HuH-7.5 (cell line): ENCODE measurements around the gene EXOC8.

Experiments used
- DNase-seq: peaks from one replicate; pipeline ENCODE4 v3.0.0; 2011; ENCODE audit warnings: low spot score

EXOC8 gene, protein sequence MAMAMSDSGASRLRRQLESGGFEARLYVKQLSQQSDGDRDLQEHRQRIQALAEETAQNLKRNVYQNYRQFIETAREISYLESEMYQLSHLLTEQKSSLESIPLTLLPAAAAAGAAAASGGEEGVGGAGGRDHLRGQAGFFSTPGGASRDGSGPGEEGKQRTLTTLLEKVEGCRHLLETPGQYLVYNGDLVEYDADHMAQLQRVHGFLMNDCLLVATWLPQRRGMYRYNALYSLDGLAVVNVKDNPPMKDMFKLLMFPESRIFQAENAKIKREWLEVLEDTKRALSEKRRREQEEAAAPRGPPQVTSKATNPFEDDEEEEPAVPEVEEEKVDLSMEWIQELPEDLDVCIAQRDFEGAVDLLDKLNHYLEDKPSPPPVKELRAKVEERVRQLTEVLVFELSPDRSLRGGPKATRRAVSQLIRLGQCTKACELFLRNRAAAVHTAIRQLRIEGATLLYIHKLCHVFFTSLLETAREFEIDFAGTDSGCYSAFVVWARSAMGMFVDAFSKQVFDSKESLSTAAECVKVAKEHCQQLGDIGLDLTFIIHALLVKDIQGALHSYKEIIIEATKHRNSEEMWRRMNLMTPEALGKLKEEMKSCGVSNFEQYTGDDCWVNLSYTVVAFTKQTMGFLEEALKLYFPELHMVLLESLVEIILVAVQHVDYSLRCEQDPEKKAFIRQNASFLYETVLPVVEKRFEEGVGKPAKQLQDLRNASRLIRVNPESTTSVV

DNA sequence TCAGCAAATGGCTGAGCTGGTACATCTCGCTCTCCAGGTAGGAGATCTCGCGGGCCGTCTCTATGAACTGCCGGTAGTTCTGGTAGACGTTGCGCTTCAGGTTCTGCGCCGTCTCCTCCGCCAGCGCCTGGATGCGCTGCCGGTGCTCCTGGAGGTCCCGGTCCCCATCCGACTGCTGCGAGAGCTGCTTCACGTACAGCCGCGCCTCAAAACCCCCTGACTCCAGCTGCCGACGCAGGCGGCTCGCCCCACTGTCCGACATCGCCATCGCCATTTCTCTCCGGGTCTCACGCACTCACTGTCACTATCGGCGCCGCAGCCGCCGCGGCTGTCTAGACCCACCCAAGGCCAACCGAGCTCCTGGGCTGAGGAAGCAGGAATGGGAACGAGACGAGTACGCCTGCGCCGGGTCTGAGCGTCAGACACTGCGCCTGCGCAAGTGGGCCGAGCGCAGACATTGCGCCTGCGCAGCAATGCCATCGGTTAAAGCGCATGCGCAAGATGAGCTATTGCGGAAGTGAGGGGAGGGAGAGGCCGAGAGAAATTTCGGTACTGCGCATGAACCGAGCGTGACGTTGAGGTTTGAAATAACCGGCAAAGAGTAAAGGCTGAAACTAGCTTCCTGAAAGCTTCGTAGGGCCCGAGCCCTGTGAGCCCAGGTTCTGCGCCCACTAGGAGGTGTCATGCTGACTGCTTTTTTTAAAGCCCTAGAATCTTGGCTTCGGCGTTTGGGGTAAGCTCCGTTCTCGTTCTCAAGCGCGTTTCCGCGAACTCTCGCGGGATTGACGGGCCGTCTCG lies at the start of gene EXOC8:
Gene EXOC8, minus strand, starts transcription at position 381 of the 798 bp plus-strand sequence. Its CDS starts 107 bp downstream, at position 274.
- DNase-seq, result peak; percentile 93

DNA sequence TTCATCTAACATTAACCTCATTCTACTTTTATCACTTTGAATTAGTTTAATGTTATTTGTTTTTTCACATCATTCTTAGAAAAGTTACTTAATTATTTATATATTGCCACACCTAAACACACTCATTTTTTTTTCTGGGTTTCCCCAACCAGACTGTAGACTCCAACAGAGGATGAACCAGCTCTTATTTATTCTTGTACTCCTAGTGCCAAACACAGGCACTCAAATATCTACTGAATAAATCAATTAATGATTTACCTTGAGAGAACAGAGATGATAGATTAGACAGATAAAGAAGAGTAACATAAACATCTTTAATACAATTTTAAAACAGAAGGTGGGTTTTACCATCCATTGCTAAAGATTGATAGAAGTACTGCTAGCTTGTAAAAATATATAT lies 48.8 kb upstream of the EXOC8 start:
- no peak for DNase-seq

DNA sequence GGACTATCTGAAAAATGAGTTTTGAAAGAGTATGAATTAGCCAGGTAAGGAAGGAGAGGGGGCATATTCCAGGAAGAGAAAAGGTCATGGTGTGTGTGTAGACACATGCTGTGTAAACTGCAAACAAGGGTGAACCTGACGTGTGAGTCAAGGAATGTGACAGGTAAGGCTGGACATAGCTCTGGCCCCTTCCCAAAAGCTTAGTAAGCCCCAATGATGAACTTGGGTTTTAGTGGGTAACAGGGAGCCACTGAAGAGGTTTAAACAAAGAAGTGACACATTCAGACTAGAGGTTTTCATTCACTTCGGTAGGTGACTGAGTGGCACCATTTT lies 47.7 kb upstream of the EXOC8 start:
- peak; percentile 27 for DNase-seq

DNA sequence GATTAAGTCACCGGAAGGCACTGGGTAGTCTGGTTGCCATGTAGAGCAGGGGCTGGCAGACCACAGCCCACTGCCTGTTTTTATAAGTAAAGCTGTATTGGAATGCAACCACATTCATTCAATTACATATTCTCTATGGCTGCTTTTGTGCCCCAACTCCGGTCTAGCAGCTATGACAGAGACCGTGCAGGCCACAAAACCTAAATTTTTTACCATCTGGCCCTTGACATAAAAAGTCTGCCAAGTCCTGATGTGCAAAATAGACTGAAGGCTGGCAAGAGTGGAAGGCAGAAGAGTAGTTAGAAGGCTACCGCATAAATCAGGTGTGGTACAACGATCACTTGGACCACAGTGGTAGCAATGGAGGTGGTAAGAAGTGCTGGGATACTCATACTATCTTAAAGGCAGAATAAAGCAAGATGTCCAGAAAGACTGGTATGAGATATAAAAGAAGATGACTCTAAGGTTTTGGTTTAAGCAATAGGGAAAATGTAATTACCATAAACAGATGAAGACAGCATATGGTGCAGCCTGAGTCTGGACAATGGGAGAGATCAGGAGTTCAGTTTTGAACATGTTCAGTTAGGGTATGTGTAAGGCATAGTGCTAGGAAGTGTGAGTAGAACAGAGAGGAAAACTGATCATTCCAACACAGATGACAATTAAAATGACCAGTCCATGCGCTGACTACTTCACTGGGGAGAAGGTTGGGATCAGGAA lies 47.2 kb upstream of the EXOC8 start:
- no peak for DNase-seq

DNA sequence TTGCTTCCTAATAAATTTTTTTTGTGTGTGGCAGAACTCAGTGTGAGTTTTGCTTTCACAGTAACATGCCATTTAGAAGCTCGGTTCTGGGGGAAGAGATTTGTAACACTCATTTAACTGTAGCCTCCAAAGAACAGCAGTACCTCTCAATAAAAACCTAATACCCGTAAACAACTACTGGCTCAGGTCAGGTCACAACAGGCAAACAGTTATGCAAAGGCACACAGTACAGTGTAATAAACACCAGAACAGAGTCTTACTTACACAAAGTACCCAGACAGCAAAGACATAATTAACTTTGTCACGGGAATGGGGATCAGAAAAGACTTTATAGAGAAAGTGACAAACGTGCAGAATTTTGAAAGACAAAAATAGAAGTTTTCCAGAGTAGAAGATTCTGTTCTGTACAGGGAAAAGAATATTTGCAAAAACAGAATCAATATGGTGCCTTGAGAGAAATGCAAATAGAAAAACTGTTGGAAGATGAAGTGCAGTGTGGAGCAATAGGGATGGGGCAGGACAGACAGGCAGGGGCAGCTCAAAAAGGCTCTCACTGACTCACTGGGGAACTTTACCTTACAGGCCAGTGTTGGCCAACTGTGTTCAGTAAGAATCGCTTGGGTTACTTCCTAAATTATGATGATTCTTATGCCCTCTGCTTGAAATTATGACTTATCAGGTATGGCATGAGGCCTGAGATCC lies 45.7 kb upstream of the EXOC8 start:
- DNase-seq, result peak; percentile 40

DNA sequence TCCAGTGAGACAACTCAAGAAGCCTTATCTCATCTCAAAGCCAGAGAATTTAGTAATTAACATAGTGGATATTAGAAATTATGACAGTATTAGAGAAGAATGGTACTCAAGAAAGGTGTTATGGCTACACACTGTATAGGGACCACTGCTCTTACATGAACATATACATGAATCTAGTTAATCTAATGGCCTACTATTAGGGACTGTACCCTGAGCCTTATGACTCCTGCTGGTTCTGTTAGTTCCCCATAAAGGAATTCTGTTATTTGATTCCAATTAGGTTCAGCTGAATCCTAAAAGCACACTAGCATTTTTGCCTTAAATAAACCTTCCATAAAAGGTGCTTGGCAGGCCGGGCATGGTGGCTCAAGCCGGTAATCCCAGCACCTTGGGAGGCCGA lies 44.8 kb upstream of the EXOC8 start:
- no peak for DNase-seq

DNA sequence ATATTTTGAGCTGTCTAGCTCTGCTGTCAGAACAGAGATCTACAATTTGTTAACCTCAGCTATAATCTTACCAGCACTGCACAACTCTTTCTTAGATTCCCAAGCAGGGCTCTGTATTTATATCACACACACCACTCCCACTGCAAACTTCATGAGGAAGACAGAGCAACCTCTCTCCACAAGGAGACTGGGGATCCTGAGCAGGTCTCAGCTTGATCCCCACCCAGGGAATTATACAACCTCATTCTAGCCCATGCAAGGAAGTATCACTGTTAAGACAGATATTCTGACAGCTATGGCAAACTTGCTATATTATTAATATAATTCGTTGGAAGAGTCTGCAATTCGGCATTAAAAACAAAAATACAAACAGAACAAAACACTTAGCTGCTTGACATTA lies 44.1 kb upstream of the EXOC8 start:
- no peak for DNase-seq

DNA sequence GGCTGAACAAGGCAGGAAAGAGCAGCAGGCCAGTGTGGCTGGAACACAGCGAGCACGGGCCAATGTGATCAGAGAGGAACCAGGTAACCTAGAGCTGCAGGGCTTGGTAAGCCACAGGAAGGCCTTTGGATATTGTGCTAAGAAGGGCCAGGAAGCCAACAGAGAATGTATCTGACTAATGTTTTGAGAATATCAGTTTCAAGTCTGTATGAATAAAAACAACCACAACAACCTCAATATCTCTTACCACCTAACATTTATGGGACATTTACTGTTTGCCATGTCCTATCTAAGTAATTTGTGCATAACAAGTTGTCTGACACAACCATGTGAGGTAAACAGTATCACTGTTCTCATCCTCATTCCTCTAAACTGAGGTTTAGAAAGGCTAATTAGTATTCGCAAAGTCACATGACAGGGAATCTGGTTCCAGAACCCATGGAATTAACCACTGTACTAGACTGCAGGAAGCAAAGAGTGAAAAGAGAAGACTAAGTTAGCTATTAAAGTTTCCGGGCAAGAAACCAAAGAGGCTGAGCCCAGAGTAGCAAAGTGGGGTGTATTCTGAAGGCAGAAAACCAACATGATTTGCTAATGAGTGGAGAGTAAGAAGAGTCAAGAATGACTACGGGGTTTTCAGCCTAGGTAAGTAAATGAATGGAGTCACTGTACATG lies 39.4 kb upstream of the EXOC8 start:
- no peak for DNase-seq

DNA sequence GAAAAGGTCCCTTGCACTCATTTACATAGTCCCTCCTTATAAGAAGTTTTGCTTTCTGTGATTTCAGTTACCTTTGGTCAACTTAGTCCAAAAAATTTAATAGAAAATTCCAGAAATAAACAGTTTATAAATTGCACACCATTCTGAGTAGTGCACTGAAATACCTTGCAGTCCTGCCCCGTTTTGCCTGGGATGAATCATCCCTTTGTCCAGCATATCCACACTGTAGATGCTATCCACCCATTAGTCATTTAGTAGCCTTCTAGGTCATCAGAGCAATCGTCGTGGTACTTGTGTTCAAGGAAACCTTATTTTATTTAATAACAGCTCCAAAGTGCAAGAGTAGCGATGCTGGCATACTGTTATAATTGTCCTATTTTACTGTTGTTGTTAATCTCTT lies 38.4 kb upstream of the EXOC8 start:
- DNase-seq, result no peak

DNA sequence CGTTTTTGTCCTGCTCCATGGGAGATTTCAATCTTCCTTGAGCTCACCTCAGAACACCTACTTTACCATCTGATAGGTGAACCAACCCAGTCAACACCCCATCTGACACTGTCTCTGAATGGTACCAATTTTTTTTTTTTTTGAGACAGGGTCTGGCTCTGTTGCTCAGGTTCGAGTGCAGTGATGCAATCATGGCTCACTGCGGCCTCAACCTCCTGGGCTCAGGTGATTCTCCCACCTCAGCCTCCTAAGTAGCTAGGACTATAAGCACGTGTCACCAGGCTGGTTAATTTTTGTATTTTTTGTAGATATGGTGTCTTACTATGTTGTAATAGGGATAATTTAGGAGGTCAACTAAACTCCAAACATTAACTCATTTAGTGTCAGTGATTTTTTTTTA lies 36.7 kb upstream of the EXOC8 start:
- DNase-seq, result no peak

DNA sequence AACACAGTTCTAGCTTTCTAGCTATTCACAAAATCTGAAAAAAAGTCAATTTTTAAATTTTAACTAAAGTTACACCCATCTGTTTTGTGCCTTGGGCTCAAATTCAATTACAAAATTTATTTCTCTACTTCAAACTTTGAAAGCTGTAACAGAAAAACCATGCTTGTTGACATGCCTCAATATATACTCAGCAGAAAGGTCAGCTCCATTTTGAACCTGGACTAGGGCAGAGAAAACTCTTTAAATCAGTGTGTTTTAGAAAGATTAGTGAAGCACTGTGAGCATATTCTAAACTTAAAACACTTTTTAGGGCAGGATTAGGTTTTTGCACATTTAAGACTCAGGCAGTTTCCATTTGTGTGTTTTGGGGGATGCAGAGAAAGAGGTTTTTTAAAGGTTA lies 34.8 kb upstream of the EXOC8 start:
- no peak for DNase-seq

DNA sequence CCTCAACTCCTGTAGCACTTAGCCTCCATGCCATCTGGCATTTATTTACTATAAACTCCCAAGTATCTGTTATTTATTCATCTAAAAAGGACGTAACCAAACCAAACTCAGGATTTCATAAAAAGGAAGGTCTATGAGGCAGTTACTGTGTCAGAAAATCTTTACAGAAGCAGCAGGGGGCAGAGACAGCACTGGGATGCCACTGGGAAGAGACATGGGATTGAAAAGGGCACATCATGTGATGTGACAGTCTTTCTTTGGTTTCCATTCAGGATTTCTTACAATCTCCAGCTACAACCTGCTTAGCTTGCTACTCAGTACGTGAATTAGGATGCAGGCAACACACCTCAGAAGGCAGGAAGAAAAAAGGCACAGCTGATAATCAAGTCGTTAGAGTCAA lies 31.6 kb upstream of the EXOC8 start:
- DNase-seq, result no peak

DNA sequence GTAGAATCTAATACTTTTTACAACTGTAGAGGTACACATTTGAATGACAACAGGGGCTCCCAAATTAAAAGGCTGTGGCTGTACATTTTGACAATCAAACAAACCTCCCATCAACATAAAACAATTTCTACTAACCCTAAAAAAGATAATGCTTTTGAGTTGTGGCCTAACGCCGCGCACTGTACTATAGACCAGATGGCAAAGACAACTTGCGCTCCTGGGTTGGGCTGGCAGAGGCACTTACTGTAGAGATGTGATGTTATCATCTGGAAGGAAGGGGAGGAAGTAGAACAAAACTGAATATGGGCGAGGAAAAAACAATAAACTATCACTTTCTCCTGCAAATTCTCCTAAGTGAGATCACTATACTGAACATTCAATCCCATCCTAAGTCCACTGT lies 26.5 kb upstream of the EXOC8 start:
- DNase-seq, result no peak

DNA sequence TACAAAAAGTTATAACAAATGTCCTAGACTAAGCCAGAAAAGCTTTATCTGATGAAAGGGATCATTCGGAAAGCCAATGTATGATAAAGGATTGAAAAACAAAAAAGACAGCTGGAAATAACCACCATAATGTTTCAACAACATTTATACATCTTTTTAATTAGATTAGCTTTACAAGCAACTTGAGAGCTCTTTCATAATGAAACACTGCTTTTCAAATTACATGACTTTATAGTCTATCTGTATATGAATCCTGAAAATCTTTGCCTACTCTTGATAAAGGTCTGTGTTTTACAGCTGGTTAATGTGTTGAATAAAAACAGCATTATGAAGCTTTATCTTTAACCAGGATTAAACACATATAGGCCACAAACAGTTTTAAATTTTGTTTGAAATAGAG lies 26.0 kb upstream of the EXOC8 start:
- DNase-seq, result no peak

DNA sequence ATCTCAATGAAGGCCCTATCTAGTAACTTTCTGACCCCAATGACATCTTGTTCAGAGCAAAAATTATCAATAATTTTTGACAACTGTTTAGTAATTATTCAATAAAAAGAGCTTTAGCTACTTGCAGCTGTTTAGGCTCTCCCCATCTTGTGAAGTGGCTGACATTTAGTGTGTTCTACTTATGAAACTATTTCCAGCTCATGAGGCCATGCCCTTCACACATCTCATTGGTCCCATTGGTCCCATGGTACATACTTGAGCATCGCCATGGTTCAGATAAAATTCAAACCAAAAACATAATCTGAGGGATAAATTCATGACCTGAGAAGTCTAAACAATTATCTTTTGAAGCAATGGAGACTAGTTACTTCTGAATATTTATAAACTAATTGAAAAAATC lies 24.7 kb upstream of the EXOC8 start:
- DNase-seq, result no peak

DNA sequence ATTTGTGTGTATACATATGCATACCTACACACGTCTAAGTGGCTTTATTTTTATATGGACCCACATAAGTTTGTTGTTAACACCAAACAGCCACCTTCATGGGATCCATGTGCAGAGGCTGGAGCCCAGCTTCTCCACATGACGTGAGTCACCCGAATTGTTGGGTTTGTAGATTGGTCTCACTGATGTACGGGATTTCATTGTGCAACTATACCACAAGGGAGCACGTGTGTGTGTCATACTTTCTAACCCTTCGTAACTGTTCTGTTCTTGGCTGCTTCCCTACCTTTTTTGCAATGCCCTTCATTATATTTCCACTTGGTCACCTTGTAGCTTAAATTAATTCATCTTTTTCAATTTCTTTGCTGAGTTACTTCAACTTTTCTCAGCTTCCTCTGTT lies 21.5 kb upstream of the EXOC8 start:
- no peak for DNase-seq

DNA sequence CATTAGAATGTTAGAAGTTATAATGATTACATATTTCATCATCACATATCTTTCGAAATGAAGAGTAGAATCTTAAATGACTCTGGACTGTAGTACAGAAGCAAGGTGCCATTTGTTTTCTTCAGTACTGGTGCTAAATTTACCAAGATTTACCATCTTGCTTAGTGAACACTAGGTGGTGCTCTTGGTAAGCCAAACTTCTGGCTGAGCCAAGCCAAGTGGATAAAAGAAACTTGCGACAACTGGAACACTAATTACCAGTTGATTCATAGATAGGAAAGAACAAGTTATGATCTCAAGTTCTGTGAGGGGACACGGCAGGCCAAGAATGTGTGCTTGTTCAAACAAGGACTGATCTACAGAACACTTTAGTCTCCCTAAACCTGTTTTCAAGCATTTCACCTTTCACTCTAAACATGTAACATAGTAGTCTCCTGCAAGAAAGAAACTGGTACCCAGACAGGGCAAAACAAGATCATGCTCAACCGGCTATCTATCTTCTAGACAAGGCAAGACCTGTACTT lies 20.2 kb upstream of the EXOC8 start:
- DNase-seq, result peak; percentile 17

DNA sequence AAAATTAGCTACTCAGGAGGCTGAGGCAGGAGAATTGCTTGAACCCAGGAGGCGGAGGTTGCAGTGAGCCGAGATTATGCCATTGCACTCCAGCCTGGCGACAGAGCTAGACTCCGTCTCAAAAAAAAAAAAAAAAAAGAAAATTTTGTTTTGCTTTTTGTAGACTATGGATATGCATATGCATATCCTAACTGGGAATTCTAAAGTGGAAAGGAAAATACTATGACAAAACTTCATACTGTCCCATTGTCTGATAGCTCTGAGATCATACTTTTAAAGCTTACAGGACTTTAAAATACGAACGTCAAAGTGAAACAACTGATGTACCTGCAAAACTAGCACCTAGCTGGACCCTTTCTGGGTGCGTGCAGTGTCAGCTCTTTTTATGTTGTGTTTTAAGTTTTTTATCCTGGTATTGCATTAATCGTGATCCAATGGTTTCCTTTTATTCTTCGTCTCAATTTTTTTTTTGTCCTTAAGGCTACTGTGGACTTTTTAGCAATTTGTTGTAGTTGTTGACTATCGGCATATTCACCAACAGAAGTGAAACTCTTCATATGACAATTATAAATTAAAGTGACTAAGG lies 19.6 kb upstream of the EXOC8 start:
- DNase-seq, result no peak

DNA sequence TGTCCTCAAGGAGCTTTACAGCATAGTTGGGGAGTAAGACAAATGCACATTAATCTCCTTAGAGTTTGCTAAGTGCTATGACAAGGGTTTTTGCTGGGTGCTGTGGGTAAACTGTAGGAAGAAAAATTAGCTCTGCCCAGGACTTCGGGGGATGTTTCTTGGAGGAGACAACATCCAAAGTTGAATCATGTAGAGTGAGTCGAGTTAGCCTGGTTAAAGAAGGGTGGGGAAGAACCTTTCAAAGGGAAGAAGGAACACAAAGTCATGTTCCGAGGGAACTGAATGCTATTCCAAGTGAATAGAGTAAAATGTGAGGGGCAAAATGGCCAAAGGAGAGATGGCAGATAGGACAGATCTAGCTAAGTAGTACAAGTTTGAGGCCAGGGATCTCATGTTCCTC lies 17.5 kb upstream of the EXOC8 start:
- DNase-seq, result no peak

DNA sequence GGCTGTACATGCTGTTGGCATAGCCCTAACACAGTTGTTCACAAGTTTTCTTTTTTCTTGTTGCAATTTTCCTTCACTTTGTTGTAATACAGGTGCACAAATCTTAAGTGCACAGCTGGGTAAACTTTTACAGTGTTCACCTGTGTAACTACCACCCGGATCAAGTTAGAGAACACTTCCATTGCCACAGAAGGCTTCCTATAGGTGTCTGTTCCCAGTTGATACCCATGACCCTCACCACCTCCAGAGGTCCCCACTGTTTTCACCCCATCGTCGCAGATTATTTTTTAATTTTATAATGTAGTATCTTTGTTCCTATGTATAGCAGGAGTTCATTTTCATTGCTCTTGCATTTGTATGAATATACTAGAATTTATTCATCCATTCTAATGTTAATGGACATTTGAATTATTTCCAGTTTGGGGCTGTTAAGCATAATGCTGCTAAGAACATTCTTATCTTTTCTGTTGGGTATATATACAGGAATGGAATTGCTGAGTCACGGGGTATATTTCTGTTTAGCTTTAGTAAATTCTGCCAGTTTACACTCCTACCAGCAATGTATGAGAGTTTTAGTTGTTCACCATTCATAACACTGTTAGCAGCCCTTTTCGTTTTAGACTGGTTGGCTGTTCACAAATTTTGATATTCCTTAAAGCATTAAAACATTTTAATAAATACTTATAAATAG lies 16.8 kb upstream of the EXOC8 start:
- DNase-seq, result no peak
